ENCODE measurements around the gene TSGA10.
"Not testable (repeated sequence)": the region's sequence is repeated elsewhere in the genome, so short reads cannot be mapped to it uniquely, and the experiment has no call there.

TSGA10 gene

DNA sequence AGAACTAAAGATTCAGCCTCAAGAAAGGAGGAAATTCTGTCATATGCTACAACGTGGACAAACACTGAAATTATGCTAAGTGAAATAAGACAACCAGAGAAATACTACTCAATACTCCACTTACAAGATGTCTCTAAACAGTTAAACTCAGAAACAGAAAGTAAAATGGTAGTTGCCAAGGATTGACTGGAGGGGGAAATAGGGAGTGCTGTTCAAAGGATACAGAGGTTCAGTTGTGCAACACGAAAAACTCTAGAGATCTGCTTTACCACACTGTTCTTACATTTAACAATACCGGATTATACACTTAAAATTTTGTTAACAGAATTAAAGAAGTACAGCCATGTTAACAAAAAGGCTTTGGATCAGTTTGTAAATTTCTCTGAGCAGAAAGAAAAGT, 53.0 kb downstream of the TSGA10 start:
- Histone ChIP-seq H3K27me3 (ENCODE audit: control insufficient read depth, insufficient read depth, low read length) (no peaks in the 10 kb centered on the region), H3K36me3 (ENCODE audit: control insufficient read depth, low read depth, low read length) (no peaks in the 10 kb centered on the region), H3K4me3 (ENCODE audit: low read length) (no peak overlapping the region), H3K9ac (ENCODE audit: low read length) (no peak overlapping the region), H3K4me1 (ENCODE audit: control insufficient read depth, low read depth, low read length) (no peaks in the 10 kb centered on the region), H3K9me3 (ENCODE audit: control insufficient read depth, low read depth, low read length) (no peaks in the 10 kb centered on the region), H3K27ac (ENCODE audit: low read length) (no peak overlapping the region)

DNA sequence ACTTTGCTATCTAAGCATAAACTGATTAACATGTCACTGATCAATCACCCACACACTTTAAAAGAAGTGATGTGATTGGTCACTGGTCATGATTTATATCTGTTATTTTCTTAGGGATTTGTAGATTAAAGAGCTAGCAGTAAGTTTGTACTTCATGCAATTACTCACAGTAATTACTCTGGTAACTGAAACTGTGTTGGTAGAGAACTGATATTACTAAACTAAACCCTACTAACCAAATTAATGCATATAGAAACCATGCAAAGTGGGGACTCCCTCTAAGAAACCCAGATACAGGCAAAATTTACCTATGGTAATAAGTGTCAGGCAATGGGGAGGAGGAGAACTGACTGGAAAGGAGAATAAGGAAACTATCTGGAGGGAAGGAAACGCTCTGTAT, 58.0 kb downstream of the TSGA10 start:
- Histone ChIP-seq H3K4me1 (ENCODE audit: control insufficient read depth, low read depth, low read length) (no peaks in the 10 kb centered on the region), H3K9ac (ENCODE audit: low read length) (no peak overlapping the region), H3K27me3 (ENCODE audit: control insufficient read depth, insufficient read depth, low read length) (no peaks in the 10 kb centered on the region), H3K4me3 (ENCODE audit: low read length) (no peak overlapping the region), H3K27ac (ENCODE audit: low read length) (no peak overlapping the region), H3K36me3 (ENCODE audit: control insufficient read depth, low read depth, low read length) (no peaks in the 10 kb centered on the region), H3K9me3 (ENCODE audit: control insufficient read depth, low read depth, low read length) (peaks cover 4% of the 10 kb centered on the region)

DNA sequence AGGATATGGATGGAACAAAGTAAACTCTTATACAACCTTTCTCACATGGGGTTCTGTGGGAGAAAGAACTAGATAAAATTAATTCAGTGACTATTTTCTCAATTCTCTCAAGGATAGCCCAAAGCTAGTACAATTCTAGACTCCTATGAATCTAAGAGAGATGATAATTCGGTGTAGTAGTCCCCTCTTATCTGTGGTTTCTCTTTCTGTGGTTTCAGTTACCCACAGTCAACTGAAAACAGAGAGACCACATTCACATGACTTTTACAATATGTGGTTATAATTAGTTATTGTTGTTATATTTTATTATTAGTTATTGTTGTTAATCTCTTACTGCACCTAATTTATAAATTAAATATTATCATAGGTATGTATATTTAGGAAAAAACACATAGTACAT, 66.7 kb downstream of the TSGA10 start:
- Histone ChIP-seq H3K36me3 (ENCODE audit: control insufficient read depth, low read depth, low read length) (no peaks in the 10 kb centered on the region), H3K27me3 (ENCODE audit: control insufficient read depth, insufficient read depth, low read length) (peaks cover 2% of the 10 kb centered on the region), H3K9me3 (ENCODE audit: control insufficient read depth, low read depth, low read length) (no peaks in the 10 kb centered on the region), H3K27ac (ENCODE audit: low read length) (no peak overlapping the region), H3K4me1 (ENCODE audit: control insufficient read depth, low read depth, low read length) (no peaks in the 10 kb centered on the region), H3K9ac (ENCODE audit: low read length) (no peak overlapping the region), H3K4me3 (ENCODE audit: low read length) (no peak overlapping the region)

DNA sequence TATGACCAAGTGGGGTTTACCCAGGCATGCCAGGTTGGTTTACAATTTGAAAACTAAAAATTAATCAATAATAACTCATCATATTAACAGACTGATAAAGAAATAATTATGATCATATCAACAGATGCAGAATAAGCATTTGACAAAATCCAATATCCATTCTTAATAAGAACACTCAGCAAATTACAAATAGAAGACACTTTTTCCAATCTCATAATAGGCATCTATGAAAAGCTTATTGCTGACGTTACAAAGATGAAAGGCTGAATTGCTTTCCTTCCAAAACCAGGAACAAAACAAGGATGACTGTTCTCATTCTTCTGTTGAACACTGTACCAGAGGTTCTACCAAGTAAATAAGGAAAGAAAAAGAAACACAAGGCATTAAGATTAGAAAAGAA, 68.4 kb downstream of the TSGA10 start:
- H3K27ac ChIP-seq (ENCODE audit: low read length) = no peak overlapping the region
- H3K36me3 ChIP-seq (ENCODE audit: control insufficient read depth, low read depth, low read length) = no peaks in the 10 kb centered on the region
- no peaks in the 10 kb centered on the region for H3K9me3 ChIP-seq (ENCODE audit: control insufficient read depth, low read depth, low read length)
- H3K4me3 ChIP-seq (ENCODE audit: low read length) = no peak overlapping the region
- H3K27me3 ChIP-seq (ENCODE audit: control insufficient read depth, insufficient read depth, low read length) = peaks cover 5% of the 10 kb centered on the region
- H3K9ac ChIP-seq (ENCODE audit: low read length) = no peak overlapping the region
- peaks cover 5% of the 10 kb centered on the region for H3K4me1 ChIP-seq (ENCODE audit: control insufficient read depth, low read depth, low read length)

DNA sequence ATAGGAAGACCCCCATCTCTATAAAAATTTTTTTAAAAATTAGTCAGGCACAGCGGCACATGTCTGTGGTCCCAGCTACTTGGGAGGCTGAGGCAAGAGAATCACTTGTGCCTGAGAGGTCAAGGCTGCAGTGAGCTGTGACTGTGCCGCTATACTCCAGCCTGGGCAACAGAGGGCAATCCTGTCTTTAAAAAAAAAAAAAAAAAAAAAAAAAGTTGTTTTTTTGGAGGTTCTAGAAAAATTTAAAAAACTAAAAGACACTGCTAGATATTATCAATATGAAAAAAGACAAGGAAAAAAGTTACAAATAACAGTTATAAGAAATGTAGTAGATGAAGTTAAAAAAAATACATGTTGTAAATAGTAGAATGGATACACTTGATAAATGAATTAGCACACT, 69.3 kb downstream of the TSGA10 start:
- Histone ChIP-seq H3K27me3 (ENCODE audit: control insufficient read depth, insufficient read depth, low read length) (peaks cover 5% of the 10 kb centered on the region), H3K4me3 (ENCODE audit: low read length) (no peak overlapping the region), H3K27ac (ENCODE audit: low read length) (no peak overlapping the region), H3K9ac (ENCODE audit: low read length) (no peak overlapping the region), H3K4me1 (ENCODE audit: control insufficient read depth, low read depth, low read length) (peaks cover 6% of the 10 kb centered on the region), H3K9me3 (ENCODE audit: control insufficient read depth, low read depth, low read length) (no peaks in the 10 kb centered on the region), H3K36me3 (ENCODE audit: control insufficient read depth, low read depth, low read length) (no peaks in the 10 kb centered on the region)

DNA sequence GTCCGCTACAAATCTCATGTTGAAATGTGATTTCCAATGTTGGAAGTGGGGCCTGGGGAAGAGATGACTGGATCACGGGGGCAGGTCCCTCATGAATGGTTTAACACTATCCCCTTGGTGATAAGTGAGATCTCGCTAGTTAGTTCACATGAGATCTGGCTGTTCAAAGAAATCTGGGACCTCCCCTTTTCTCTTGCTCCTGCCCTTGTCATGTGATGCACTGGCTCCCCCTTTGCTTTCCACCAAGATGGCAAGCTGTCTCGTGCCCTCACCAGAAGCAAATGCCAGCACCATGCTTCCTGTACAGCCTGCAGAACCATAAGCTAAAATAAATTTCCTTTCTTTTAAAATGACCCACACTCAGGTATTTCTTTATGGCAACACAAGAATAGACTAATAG, 70.5 kb downstream of the TSGA10 start:
- no peak overlapping the region for H3K4me3 ChIP-seq (ENCODE audit: low read length)

DNA sequence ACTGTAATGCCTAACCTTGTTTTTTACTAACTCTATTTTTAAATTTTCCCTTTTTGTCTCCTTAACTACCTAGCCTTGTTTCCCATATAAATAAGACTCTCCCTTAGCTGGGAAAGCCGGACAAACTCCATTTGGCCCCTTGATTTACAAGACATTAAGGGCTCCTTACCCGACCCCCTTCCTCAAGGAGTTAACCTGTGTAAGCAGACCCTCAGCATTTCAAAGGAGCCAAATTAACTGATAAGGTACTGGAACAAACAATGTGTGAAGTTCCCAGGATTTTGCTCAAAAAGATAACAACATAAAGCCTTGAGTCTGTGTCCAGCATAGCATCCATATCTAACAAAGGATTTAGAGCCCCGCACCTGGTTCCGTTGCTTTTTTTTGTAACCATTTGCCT, 72.9 kb downstream of the TSGA10 start:
- no peak overlapping the region for H3K27ac ChIP-seq (ENCODE audit: low read length)
- peaks cover 5% of the 10 kb centered on the region for H3K27me3 ChIP-seq (ENCODE audit: control insufficient read depth, insufficient read depth, low read length)
- H3K36me3 ChIP-seq (ENCODE audit: control insufficient read depth, low read depth, low read length) = no peaks in the 10 kb centered on the region
- H3K4me1 ChIP-seq (ENCODE audit: control insufficient read depth, low read depth, low read length) = peaks cover 6% of the 10 kb centered on the region
- peak overlapping the region; percentile 13 for H3K4me3 ChIP-seq (ENCODE audit: low read length)
- no peak overlapping the region for H3K9ac ChIP-seq (ENCODE audit: low read length)
- no peaks in the 10 kb centered on the region for H3K9me3 ChIP-seq (ENCODE audit: control insufficient read depth, low read depth, low read length)

More for the DNA sequence above, 70.5 kb downstream of the TSGA10 start:
- peaks cover 5% of the 10 kb centered on the region for H3K27me3 ChIP-seq (ENCODE audit: control insufficient read depth, insufficient read depth, low read length)
- no peaks in the 10 kb centered on the region for H3K36me3 ChIP-seq (ENCODE audit: control insufficient read depth, low read depth, low read length)
- H3K27ac ChIP-seq (ENCODE audit: low read length) = no peak overlapping the region
- H3K9ac ChIP-seq (ENCODE audit: low read length) = no peak overlapping the region
- no peaks in the 10 kb centered on the region for H3K9me3 ChIP-seq (ENCODE audit: control insufficient read depth, low read depth, low read length)
- peaks cover 6% of the 10 kb centered on the region for H3K4me1 ChIP-seq (ENCODE audit: control insufficient read depth, low read depth, low read length)

DNA sequence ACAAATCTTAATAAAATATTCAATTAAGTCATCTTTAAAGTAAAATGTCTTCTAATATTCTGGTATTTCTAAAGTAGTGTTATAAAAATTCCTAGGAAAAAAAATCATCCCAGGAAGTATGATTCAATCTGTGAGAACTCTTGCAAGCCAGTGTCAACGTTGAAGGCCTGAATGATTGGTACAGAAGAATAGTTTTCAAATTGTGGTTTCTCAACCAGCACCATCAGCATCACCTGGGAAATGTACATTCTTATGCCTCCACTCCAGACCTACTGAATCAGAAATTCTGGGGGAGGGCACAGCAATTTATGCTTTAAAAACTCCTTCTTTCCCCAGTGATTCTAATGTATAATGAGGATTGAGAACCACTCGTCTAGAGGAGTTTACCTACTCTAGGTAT, 75.5 kb downstream of the TSGA10 start:
- Histone ChIP-seq H3K9ac (ENCODE audit: low read length) (no peak overlapping the region), H3K9me3 (ENCODE audit: control insufficient read depth, low read depth, low read length) (no peaks in the 10 kb centered on the region), H3K27me3 (ENCODE audit: control insufficient read depth, insufficient read depth, low read length) (peaks cover 5% of the 10 kb centered on the region), H3K27ac (ENCODE audit: low read length) (no peak overlapping the region), H3K36me3 (ENCODE audit: control insufficient read depth, low read depth, low read length) (no peaks in the 10 kb centered on the region), H3K4me1 (ENCODE audit: control insufficient read depth, low read depth, low read length) (peaks cover 6% of the 10 kb centered on the region), H3K4me3 (ENCODE audit: low read length) (no peak overlapping the region)

DNA sequence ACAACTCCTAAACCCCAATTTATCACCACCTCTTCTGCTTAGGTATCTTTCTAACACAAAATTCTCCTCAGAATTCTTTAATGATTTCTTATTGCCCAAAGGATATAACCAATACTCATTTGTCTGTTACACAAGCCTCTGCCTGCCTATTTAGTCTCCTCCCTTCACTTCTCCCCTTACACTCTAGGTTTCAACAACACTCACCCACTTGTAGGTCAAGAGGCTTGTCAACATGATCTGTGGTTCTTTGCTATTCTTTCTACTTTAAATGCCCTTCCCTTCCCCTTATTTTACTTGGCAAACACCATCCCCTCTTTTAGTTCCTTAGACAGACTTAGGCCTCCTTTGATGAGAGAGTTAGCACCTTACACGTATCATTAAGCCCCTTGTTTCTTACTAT, 82.2 kb downstream of the TSGA10 start:
- Histone ChIP-seq H3K27ac (ENCODE audit: low read length) (no peak overlapping the region), H3K36me3 (ENCODE audit: control insufficient read depth, low read depth, low read length) (no peaks in the 10 kb centered on the region), H3K9me3 (ENCODE audit: control insufficient read depth, low read depth, low read length) (no peaks in the 10 kb centered on the region), H3K27me3 (ENCODE audit: control insufficient read depth, insufficient read depth, low read length) (no peaks in the 10 kb centered on the region), H3K4me1 (ENCODE audit: control insufficient read depth, low read depth, low read length) (no peaks in the 10 kb centered on the region), H3K9ac (ENCODE audit: low read length) (no peak overlapping the region), H3K4me3 (ENCODE audit: low read length) (no peak overlapping the region)

DNA sequence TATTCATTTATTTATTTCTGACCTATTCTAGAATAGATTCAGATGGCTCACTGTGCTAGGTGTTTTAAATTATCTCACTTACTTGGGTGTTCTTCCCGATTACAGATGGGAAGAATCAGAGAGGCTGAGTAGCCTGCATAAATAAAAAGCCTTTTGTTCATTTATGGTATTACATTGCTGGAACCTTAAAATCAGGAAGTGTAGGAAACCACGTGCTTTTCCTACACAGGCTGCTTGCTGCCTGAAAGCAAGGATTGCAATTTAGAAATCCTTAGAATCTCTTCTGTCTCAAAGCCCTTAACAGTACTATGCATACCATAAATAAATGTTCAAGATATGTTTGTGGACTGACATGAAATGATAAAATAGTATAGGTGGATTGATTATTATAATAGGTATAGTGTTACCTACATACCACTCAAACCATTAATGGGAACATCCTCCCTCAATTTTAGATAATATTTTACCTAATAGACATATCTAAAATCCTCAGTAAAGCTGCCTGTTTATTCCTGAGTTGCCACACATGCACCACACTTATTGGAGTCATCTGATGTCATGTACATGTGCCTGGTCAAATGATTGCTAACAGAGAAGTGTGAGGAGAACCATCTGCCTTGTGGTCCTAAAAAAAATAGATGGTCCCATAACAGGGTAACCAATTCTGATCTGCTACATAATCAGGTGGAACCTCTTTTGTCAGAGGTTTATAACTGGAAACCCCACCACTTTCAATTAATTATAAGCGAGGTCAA, 86.7 kb downstream of the TSGA10 start:
- no peak overlapping the region for H3K27ac ChIP-seq (ENCODE audit: low read length)
- H3K4me3 ChIP-seq (ENCODE audit: low read length) = no peak overlapping the region
- no peaks in the 10 kb centered on the region for H3K27me3 ChIP-seq (ENCODE audit: control insufficient read depth, insufficient read depth, low read length)
- H3K9me3 ChIP-seq (ENCODE audit: control insufficient read depth, low read depth, low read length) = no peaks in the 10 kb centered on the region
- H3K4me1 ChIP-seq (ENCODE audit: control insufficient read depth, low read depth, low read length) = no peaks in the 10 kb centered on the region
- H3K36me3 ChIP-seq (ENCODE audit: control insufficient read depth, low read depth, low read length) = no peaks in the 10 kb centered on the region
- H3K9ac ChIP-seq (ENCODE audit: low read length) = no peak overlapping the region

DNA sequence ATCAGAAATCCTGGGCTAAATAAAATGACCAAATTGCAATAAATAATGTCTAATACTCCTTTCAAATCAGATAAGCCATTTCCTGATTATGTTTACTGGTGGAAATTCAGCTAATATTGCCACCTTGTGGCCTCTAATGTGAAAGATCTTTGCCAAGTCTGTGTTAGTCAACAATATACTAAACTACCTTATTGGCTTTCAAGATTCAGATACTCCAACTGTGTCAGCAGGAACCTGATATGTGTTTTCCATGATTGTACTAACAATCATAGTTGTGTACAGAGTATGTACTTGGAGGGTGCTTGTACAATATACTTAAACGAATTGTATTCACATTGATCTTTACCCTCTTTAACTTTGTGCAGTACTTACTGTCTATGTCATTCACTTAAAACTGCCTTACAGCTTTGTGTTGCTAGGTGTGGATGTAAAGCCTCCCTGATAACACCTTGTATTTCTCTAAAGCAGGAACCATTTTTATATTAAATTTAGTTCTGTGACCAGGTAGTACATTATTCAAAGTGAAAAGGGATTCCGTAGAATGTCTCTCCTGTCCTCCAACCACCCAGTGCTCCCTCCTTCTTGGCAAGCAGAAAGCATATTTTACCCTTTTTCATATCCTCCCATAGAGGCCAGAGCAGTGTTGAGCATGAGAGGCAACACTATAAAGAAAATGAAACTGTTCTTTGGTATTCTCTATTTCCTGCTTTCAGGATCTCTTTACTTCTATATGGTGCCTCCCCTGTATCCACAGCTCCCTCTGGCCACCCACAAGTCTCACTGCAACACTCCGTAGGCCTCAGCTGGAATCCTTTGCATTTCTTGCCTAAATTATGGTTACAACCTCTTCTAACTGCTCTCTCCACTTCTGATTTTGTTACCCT, 88.4 kb downstream of the TSGA10 start:
- H3K27me3 ChIP-seq (ENCODE audit: control insufficient read depth, insufficient read depth, low read length) = no peaks in the 10 kb centered on the region
- H3K27ac ChIP-seq (ENCODE audit: low read length) = no peak overlapping the region
- H3K9me3 ChIP-seq (ENCODE audit: control insufficient read depth, low read depth, low read length) = no peaks in the 10 kb centered on the region
- H3K4me1 ChIP-seq (ENCODE audit: control insufficient read depth, low read depth, low read length) = no peaks in the 10 kb centered on the region
- no peak overlapping the region for H3K9ac ChIP-seq (ENCODE audit: low read length)
- no peak overlapping the region for H3K4me3 ChIP-seq (ENCODE audit: low read length)
- no peaks in the 10 kb centered on the region for H3K36me3 ChIP-seq (ENCODE audit: control insufficient read depth, low read depth, low read length)

DNA sequence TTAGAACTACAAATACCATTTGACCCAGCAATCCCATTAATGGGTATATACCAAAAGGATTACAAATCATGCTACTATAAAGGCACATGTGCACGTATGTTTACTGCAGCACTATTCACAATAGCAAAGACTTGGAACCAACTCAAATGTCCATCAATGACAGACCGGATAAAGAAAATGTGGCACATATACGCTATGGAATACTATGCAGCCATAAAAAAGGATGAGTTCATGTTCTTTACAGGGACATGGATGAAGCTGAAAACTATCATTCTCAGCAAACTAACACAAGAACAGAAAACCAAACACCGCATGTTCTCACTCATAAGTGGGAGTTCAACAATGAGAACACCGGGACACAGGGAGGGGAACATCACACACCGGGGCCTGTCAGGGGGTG, 105.6 kb downstream of the TSGA10 start:
- H3K27me3 ChIP-seq (ENCODE audit: control insufficient read depth, insufficient read depth, low read length); H3K4me1 ChIP-seq (ENCODE audit: control insufficient read depth, low read depth, low read length); H3K9ac ChIP-seq (ENCODE audit: low read length); H3K4me3 ChIP-seq (ENCODE audit: low read length); H3K27ac ChIP-seq (ENCODE audit: low read length); H3K36me3 ChIP-seq (ENCODE audit: control insufficient read depth, low read depth, low read length); H3K9me3 ChIP-seq (ENCODE audit: control insufficient read depth, low read depth, low read length): not testable (repeated sequence)

Data from iPS-18a (cell line).